ENCODE data around the gene ASTN2.

ASTN2 gene

DNA sequence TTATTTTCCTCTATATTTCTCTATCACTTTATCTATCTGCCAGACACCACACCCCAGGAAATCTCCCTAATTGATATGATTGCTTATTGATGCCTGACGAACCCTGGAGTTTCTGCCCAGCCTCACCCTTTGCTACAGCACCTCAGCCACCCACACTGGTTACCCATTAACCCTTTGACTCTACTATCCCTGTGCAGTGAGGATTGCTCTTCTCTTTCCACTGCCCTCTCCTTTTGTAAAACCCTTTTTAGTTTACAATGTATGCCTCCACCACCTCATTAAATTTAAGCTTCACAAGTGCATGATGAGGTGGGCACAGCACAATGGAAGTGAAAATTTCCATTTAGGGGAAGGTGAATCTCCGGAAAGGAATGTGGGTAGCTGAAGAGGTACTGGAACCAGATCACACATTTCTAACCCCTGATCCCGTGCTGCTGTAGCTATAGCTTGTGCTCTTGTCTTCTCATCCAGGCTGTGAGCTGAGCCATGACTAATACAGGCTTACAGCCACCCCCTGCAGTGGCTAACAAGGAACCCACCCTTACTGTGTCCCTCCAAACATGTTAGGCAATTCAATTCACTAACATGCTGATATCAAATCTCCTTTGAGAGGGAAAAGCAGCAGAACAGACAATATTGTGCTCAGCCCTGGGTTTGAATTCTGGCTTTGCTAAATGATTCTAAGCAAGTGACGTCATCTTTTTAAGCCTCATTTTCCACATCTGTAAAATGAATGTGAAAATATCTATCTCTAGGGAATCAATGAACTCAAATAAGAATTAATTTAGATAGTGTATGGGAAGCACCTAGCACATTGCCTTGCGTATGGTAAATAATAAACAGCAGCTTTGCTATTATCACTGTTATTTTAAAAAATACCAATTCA is 914.6 kb downstream of the ASTN2 start:
- H3K27me3 Mint-ChIP-seq (ENCODE audit: low read depth) = no peaks in the 10 kb centered on the region
- no peaks in the 10 kb centered on the region for H3K9me3 Mint-ChIP-seq
- H3K36me3 Mint-ChIP-seq (ENCODE audit: low read depth) = no peaks in the 10 kb centered on the region
- H3K4me3 Mint-ChIP-seq = no peak overlapping the region
- no peak overlapping the region for H3K27ac Mint-ChIP-seq
- no peaks in the 10 kb centered on the region for H3K4me1 Mint-ChIP-seq (ENCODE audit: low read depth)

DNA sequence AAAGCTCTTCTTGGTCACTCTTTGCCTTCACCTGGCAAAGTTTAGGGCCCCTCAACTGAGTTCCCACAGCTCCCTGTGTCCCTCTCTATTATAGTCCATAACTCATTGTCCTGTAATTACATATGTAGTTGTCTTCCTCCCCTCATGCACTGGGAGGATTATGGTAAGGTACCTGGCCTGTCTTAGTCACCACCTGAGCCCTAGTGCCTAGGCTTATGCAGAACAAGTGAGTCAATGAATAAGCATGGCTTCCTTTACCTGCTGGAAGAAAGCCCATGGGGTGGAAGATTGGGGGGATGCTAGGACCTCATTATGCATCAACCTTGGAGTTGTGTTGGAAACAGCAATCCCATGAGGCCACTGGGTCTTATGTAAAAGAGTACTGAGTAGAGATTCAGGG is 915.4 kb downstream of the ASTN2 start:
- Mint-ChIP-seq H3K4me3 (no peak overlapping the region), H3K36me3 (ENCODE audit: low read depth) (no peaks in the 10 kb centered on the region), H3K4me1 (ENCODE audit: low read depth) (no peaks in the 10 kb centered on the region), H3K9me3 (no peaks in the 10 kb centered on the region), H3K27me3 (ENCODE audit: low read depth) (no peaks in the 10 kb centered on the region), H3K27ac (no peak overlapping the region)

- H3K9me3 Mint-ChIP-seq = no peaks in the 10 kb centered on the region
- no peak overlapping the region for H3K4me3 Mint-ChIP-seq
- H3K4me1 Mint-ChIP-seq (ENCODE audit: low read depth) = no peaks in the 10 kb centered on the region
These were observed 917.6 kb downstream of the ASTN2 start for GRCh38 chr9:116497095-116497890.

GRCh38 chr9:116496167-116496566 is 918.7 kb downstream of the ASTN2 start:
- no peaks in the 10 kb centered on the region for H3K36me3 Mint-ChIP-seq (ENCODE audit: low read depth)
- H3K27ac Mint-ChIP-seq = no peak overlapping the region
- H3K4me3 Mint-ChIP-seq = no peak overlapping the region
- no peaks in the 10 kb centered on the region for H3K9me3 Mint-ChIP-seq
- H3K27me3 Mint-ChIP-seq (ENCODE audit: low read depth) = no peaks in the 10 kb centered on the region
- no peaks in the 10 kb centered on the region for H3K4me1 Mint-ChIP-seq (ENCODE audit: low read depth)

More at GRCh38 chr9:116497095-116497890, 917.6 kb downstream of the ASTN2 start:
- Mint-ChIP-seq H3K27ac (no peak overlapping the region), H3K27me3 (ENCODE audit: low read depth) (no peaks in the 10 kb centered on the region), H3K36me3 (ENCODE audit: low read depth) (no peaks in the 10 kb centered on the region)

DNA sequence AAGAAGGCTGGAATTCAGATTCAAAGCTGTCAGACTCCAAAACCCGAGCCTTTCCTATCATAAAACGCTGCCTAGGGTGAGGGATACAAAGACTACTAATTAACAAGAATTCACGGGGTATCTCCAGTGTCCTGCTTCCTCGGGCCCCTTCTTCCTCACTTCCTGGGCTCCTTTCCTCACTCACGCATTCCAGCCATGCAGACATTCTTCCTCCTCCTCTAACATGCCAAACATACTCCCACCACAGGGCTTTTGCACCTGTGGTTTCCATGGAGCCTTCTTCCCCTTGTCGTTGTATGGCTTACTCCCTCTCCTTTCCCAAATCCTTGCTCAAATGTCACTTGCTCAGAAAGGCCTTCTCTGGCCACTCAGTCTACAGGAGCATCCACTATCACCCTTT is 919.1 kb downstream of the ASTN2 start:
- Mint-ChIP-seq H3K4me3 (no peak overlapping the region), H3K27ac (no peak overlapping the region), H3K9me3 (no peaks in the 10 kb centered on the region), H3K36me3 (ENCODE audit: low read depth) (no peaks in the 10 kb centered on the region), H3K27me3 (ENCODE audit: low read depth) (no peaks in the 10 kb centered on the region), H3K4me1 (ENCODE audit: low read depth) (no peaks in the 10 kb centered on the region)

GRCh38 chr9:116494815-116495634 is 919.8 kb downstream of the ASTN2 start:
- H3K27ac Mint-ChIP-seq = no peak overlapping the region
- H3K27me3 Mint-ChIP-seq (ENCODE audit: low read depth) = no peaks in the 10 kb centered on the region
- no peaks in the 10 kb centered on the region for H3K4me1 Mint-ChIP-seq (ENCODE audit: low read depth)
- H3K4me3 Mint-ChIP-seq = no peak overlapping the region
- H3K36me3 Mint-ChIP-seq (ENCODE audit: low read depth) = no peaks in the 10 kb centered on the region
- no peaks in the 10 kb centered on the region for H3K9me3 Mint-ChIP-seq

DNA sequence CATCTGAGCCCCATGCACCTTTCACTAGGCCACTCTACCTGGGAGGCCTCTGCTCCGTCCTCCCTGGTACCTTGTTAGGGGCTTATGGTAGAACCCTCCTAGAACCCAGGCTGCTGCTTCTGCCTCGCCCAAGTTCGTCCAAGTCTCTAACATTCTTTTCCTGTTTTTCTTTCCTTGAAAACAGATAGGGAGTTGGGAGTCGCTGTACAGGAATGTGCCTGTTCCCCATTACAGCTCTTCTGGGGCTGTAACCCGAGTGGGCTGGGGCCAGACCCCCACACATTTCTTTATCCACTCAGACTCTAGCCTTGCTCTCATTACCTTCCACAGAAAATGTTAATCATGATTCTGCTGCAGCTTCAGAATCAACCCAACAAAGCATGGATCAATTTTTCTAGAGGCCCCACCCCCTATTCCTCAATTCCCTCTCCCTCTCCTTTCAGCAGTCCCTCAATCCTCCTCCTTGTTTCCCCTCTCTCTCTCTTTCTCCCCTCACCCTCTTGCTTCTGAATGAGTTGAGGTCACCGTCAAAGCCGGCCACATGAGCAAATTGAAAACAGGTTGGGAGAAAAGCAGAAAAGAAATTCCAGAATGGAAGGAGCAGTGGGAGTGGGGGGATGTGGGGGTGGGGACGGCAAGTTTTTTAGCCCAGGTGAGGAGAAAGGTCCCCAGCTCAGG is 921.5 kb downstream of the ASTN2 start:
- H3K4me3 Mint-ChIP-seq = no peak overlapping the region
- no peak overlapping the region for H3K27ac Mint-ChIP-seq
- H3K4me1 Mint-ChIP-seq (ENCODE audit: low read depth) = no peaks in the 10 kb centered on the region
- H3K36me3 Mint-ChIP-seq (ENCODE audit: low read depth) = no peaks in the 10 kb centered on the region
- no peaks in the 10 kb centered on the region for H3K27me3 Mint-ChIP-seq (ENCODE audit: low read depth)
- no peaks in the 10 kb centered on the region for H3K9me3 Mint-ChIP-seq

- H3K27me3 Mint-ChIP-seq (ENCODE audit: low read depth) = no peaks in the 10 kb centered on the region
- H3K27ac Mint-ChIP-seq = no peak overlapping the region
- H3K4me3 Mint-ChIP-seq = no peak overlapping the region
- no peaks in the 10 kb centered on the region for H3K4me1 Mint-ChIP-seq (ENCODE audit: low read depth)
- no peaks in the 10 kb centered on the region for H3K36me3 Mint-ChIP-seq (ENCODE audit: low read depth)
- no peaks in the 10 kb centered on the region for H3K9me3 Mint-ChIP-seq
These were observed 923.2 kb downstream of the ASTN2 start for GRCh38 chr9:116491659-116492058.

GRCh38 chr9:116491219-116491618 is 923.6 kb downstream of the ASTN2 start:
- no peaks in the 10 kb centered on the region for H3K36me3 Mint-ChIP-seq (ENCODE audit: low read depth)
- H3K4me1 Mint-ChIP-seq (ENCODE audit: low read depth) = no peaks in the 10 kb centered on the region
- no peaks in the 10 kb centered on the region for H3K27me3 Mint-ChIP-seq (ENCODE audit: low read depth)
- no peak overlapping the region for H3K4me3 Mint-ChIP-seq
- H3K9me3 Mint-ChIP-seq = no peaks in the 10 kb centered on the region
- H3K27ac Mint-ChIP-seq = no peak overlapping the region

DNA sequence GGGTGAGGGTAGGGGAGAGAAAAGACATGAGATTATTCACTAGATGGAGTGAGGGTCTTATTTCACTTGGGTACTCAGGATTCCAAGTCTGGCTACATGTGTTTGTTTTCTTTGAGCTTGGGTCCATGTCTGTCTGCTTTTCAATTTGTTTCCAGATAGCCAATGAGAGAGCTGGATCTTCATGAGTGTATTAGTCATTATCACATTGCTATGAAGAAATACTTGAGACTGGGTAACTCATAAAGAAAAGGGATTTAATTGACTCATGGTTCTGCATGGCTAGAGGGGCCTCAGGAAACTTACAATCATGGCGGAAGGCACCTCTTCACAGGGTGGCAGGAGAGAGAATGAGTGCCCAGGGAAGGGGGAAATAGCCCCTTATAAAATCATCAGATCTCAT is 924.5 kb downstream of the ASTN2 start:
- Mint-ChIP-seq H3K27ac (no peak overlapping the region), H3K27me3 (ENCODE audit: low read depth) (no peaks in the 10 kb centered on the region), H3K36me3 (ENCODE audit: low read depth) (no peaks in the 10 kb centered on the region), H3K9me3 (no peaks in the 10 kb centered on the region), H3K4me3 (no peak overlapping the region), H3K4me1 (ENCODE audit: low read depth) (no peaks in the 10 kb centered on the region)

- Mint-ChIP-seq H3K4me3 (no peak overlapping the region), H3K9me3 (no peaks in the 10 kb centered on the region), H3K27ac (no peak overlapping the region), H3K36me3 (ENCODE audit: low read depth) (no peaks in the 10 kb centered on the region), H3K27me3 (ENCODE audit: low read depth) (no peaks in the 10 kb centered on the region), H3K4me1 (ENCODE audit: low read depth) (no peaks in the 10 kb centered on the region)
These were observed 926.5 kb downstream of the ASTN2 start for GRCh38 chr9:116488373-116488772.

GRCh38 chr9:116484492-116485061 is 930.3 kb downstream of the ASTN2 start:
- no peak overlapping the region for H3K4me3 Mint-ChIP-seq
- no peaks in the 10 kb centered on the region for H3K36me3 Mint-ChIP-seq (ENCODE audit: low read depth)
- H3K4me1 Mint-ChIP-seq (ENCODE audit: low read depth) = no peaks in the 10 kb centered on the region
- no peak overlapping the region for H3K27ac Mint-ChIP-seq
- no peaks in the 10 kb centered on the region for H3K27me3 Mint-ChIP-seq (ENCODE audit: low read depth)
- no peaks in the 10 kb centered on the region for H3K9me3 Mint-ChIP-seq

GRCh38 chr9:116483622-116484491 is 931.0 kb downstream of the ASTN2 start:
- no peaks in the 10 kb centered on the region for H3K9me3 Mint-ChIP-seq
- no peaks in the 10 kb centered on the region for H3K4me1 Mint-ChIP-seq (ENCODE audit: low read depth)
- H3K36me3 Mint-ChIP-seq (ENCODE audit: low read depth) = no peaks in the 10 kb centered on the region
- H3K4me3 Mint-ChIP-seq = no peak overlapping the region
- no peak overlapping the region for H3K27ac Mint-ChIP-seq
- H3K27me3 Mint-ChIP-seq (ENCODE audit: low read depth) = no peaks in the 10 kb centered on the region

Data from T-helper 1 cell treated with Interleukin-12 subunit alpha and Interleukin-12 subunit beta and Interleukin-4 antibody, amounts not matched to agents 30 μg/mL and 1 μg/mL, for 36 hours (primary cell).